Choroid plexus epithelial cell (primary cell): ENCODE measurements around the gene FNDC3B.

Source experiments
- DNase-seq: peaks from one replicate; pipeline ENCODE4 v3.0.0-alpha.2; 2010; ENCODE audit warnings: low read depth
- H3K4me3 ChIP-seq: 2 replicates; pipeline ENCODE4 v1.5.1; 2011; ENCODE audit warnings: low read depth, mild to moderate bottlenecking, control low read depth, low read length, moderate library complexity
- CTCF ChIP-seq: conservative IDR thresholded peaks from 2 replicates; pipeline ENCODE4 v1.5.1; 2011; ENCODE audit warnings: low read depth, mild to moderate bottlenecking, control low read depth, inconsistent platforms, low read length, moderate library complexity

The FNDC3B gene

GRCh38 chr3:172213904-172214303, 174.5 kb downstream of the FNDC3B start:
- DNase-seq = no peak
- no peak for TF ChIP-seq CTCF
- no peak overlapping the region for H3K4me3 ChIP-seq

- no peak for DNase-seq
- TF ChIP-seq CTCF = no peak
- no peak overlapping the region for H3K4me3 ChIP-seq
Observed at GRCh38 chr3:172216267-172216666, 176.9 kb downstream of the FNDC3B start.

GRCh38 chr3:172216911-172217310, 177.5 kb downstream of the FNDC3B start:
- no peak for TF ChIP-seq CTCF
- H3K4me3 ChIP-seq = no peak overlapping the region
- peak; percentile 41 for DNase-seq

- H3K4me3 ChIP-seq = no peak overlapping the region
- no peak for TF ChIP-seq CTCF
- DNase-seq = peak; percentile 58
Observed at GRCh38 chr3:172217877-172218276, 178.5 kb downstream of the FNDC3B start.

- H3K4me3 ChIP-seq = no peak overlapping the region
- peak; percentile 65 for DNase-seq
- no peak for TF ChIP-seq CTCF
Observed at GRCh38 chr3:172218350-172219323, 179.3 kb downstream of the FNDC3B start.

- DNase-seq = no peak
- TF ChIP-seq CTCF = no peak
Observed at GRCh38 chr3:172219750-172220149, 180.4 kb downstream of the FNDC3B start.

GRCh38 chr3:172221547-172221946, 182.2 kb downstream of the FNDC3B start:
- H3K4me3 ChIP-seq = no peak overlapping the region
- TF ChIP-seq CTCF = no peak
- DNase-seq = peak; percentile 69

More at GRCh38 chr3:172219750-172220149, 180.4 kb downstream of the FNDC3B start:
- H3K4me3 ChIP-seq = no peak overlapping the region
